SK-N-SH (cell line): ENCODE data around the gene PITPNM3.

Source experiments
- EP300 ChIP-seq, 2 experiments: IDR thresholded peaks; 2 replicates each; pipeline versions ENCODE4 v1.4.0 to v1.6.1; 2012; ENCODE audit warnings: borderline replicate concordance in 1 of 2, low read depth in 1 of 2, low read length in 1 of 2
- EZH2phosphoT487 ChIP-seq: fragments of 200-600 bp; sonication (generic); IDR thresholded peaks from 2 replicates; pipeline ENCODE4 v1.6.1; 2017; ENCODE audit warnings: low read depth, mixed run types, mild to moderate bottlenecking, antibody characterized with exemption, moderate library complexity, borderline replicate concordance
- FOSL2 ChIP-seq: IDR thresholded peaks from 2 replicates; pipeline ENCODE4 v1.4.0; 2012; ENCODE audit warnings: low read depth, mild to moderate bottlenecking, moderate library complexity, borderline replicate concordance
- GABPA ChIP-seq: IDR thresholded peaks from 2 replicates; pipeline ENCODE4 v1.4.0; 2012; ENCODE audit warnings: low read depth, mild to moderate bottlenecking
- MEF2A ChIP-seq: IDR thresholded peaks from 2 replicates; pipeline ENCODE4 v1.4.0; 2012; ENCODE audit warnings: low read depth, borderline replicate concordance
- RAD21 ChIP-seq: IDR thresholded peaks from 2 replicates; pipeline ENCODE4 v1.6.1; 2012; ENCODE audit warnings: mild to moderate bottlenecking, low read length
- RXRA ChIP-seq: IDR thresholded peaks from 2 replicates; pipeline ENCODE4 v1.4.0; 2012; ENCODE audit warnings: low read depth, mild to moderate bottlenecking, borderline replicate concordance
- SIN3A ChIP-seq: IDR thresholded peaks from 2 replicates; pipeline ENCODE4 v1.6.1; 2012; ENCODE audit warnings: low read depth, mild to moderate bottlenecking, low read length, moderate library complexity, borderline replicate concordance
- TAF1 ChIP-seq: IDR thresholded peaks from 2 replicates; pipeline ENCODE4 v1.6.1; 2012; ENCODE audit warnings: low read depth, mild to moderate bottlenecking, low read length, moderate library complexity, borderline replicate concordance
- TF ChIP-seq, protein P1 (sequence below): IDR thresholded peaks from 2 replicates; pipeline ENCODE4 v1.4.0; 2012; ENCODE audit warnings: low read depth, borderline replicate concordance
- TF ChIP-seq, protein P2 (sequence below): fragments of 200-600 bp; sonication (generic); IDR thresholded peaks from 2 replicates; pipeline ENCODE4 v1.6.1; 2017; ENCODE audit warnings: antibody characterized with exemption, mild to moderate bottlenecking, moderate library complexity
- TF ChIP-seq, protein P3 (sequence below): IDR thresholded peaks from 2 replicates; pipeline ENCODE4 v1.4.0; 2012; ENCODE audit warnings: low read depth
- TF ChIP-seq, protein P4 (sequence below): IDR thresholded peaks from 2 replicates; pipeline ENCODE4 v1.6.1; 2012; ENCODE audit warnings: mild to moderate bottlenecking, low read depth, low read length, moderate library complexity

DNA sequence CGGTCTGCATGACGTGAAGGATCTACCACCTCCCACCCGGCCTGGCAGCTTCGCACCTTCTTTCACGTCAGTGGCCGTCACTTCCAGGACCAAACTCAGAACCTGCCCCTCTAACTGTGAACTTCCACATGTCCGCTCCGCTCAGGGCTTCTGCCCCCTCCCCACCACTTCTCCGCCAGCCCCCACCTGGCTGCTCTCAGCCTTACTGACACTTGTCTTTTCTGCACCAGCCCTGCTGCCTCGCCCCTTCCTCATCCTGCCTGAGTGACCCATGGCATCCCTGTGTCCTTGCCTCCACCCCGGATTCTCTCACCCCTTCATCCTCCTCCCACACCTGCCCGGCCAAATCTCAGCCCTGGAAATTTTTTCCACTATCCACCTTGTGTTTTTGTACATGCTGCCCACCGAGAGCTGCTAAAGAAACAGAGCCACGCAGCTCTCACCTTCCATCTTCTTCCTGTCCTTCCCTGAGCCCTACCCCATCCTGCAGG lies 97.8 kb downstream of the PITPNM3 start:
- TF ChIP-seq, protein P1, sequence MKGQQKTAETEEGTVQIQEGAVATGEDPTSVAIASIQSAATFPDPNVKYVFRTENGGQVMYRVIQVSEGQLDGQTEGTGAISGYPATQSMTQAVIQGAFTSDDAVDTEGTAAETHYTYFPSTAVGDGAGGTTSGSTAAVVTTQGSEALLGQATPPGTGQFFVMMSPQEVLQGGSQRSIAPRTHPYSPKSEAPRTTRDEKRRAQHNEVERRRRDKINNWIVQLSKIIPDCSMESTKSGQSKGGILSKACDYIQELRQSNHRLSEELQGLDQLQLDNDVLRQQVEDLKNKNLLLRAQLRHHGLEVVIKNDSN: no peak
- TF ChIP-seq, protein P2, sequence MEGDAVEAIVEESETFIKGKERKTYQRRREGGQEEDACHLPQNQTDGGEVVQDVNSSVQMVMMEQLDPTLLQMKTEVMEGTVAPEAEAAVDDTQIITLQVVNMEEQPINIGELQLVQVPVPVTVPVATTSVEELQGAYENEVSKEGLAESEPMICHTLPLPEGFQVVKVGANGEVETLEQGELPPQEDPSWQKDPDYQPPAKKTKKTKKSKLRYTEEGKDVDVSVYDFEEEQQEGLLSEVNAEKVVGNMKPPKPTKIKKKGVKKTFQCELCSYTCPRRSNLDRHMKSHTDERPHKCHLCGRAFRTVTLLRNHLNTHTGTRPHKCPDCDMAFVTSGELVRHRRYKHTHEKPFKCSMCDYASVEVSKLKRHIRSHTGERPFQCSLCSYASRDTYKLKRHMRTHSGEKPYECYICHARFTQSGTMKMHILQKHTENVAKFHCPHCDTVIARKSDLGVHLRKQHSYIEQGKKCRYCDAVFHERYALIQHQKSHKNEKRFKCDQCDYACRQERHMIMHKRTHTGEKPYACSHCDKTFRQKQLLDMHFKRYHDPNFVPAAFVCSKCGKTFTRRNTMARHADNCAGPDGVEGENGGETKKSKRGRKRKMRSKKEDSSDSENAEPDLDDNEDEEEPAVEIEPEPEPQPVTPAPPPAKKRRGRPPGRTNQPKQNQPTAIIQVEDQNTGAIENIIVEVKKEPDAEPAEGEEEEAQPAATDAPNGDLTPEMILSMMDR: no peak
- TF ChIP-seq RXRA (no peak), SIN3A (no peak), RAD21 (no peak), EZH2phosphoT487 (no peak), TAF1 (no peak), EP300 (IDR thresholded peaks at IDR 0.05; ENCODE audit: borderline replicate concordance in 1 of 2, low read depth in 1 of 2, low read length in 1 of 2) (no peak), MEF2A (no peak), GABPA (no peak), FOSL2 (no peak)
- TF ChIP-seq, protein P3, sequence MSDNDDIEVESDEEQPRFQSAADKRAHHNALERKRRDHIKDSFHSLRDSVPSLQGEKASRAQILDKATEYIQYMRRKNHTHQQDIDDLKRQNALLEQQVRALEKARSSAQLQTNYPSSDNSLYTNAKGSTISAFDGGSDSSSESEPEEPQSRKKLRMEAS: no peak
- TF ChIP-seq, protein P4, sequence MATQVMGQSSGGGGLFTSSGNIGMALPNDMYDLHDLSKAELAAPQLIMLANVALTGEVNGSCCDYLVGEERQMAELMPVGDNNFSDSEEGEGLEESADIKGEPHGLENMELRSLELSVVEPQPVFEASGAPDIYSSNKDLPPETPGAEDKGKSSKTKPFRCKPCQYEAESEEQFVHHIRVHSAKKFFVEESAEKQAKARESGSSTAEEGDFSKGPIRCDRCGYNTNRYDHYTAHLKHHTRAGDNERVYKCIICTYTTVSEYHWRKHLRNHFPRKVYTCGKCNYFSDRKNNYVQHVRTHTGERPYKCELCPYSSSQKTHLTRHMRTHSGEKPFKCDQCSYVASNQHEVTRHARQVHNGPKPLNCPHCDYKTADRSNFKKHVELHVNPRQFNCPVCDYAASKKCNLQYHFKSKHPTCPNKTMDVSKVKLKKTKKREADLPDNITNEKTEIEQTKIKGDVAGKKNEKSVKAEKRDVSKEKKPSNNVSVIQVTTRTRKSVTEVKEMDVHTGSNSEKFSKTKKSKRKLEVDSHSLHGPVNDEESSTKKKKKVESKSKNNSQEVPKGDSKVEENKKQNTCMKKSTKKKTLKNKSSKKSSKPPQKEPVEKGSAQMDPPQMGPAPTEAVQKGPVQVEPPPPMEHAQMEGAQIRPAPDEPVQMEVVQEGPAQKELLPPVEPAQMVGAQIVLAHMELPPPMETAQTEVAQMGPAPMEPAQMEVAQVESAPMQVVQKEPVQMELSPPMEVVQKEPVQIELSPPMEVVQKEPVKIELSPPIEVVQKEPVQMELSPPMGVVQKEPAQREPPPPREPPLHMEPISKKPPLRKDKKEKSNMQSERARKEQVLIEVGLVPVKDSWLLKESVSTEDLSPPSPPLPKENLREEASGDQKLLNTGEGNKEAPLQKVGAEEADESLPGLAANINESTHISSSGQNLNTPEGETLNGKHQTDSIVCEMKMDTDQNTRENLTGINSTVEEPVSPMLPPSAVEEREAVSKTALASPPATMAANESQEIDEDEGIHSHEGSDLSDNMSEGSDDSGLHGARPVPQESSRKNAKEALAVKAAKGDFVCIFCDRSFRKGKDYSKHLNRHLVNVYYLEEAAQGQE: no peak
